ENCODE results near the gene SRPK2.

DNA sequence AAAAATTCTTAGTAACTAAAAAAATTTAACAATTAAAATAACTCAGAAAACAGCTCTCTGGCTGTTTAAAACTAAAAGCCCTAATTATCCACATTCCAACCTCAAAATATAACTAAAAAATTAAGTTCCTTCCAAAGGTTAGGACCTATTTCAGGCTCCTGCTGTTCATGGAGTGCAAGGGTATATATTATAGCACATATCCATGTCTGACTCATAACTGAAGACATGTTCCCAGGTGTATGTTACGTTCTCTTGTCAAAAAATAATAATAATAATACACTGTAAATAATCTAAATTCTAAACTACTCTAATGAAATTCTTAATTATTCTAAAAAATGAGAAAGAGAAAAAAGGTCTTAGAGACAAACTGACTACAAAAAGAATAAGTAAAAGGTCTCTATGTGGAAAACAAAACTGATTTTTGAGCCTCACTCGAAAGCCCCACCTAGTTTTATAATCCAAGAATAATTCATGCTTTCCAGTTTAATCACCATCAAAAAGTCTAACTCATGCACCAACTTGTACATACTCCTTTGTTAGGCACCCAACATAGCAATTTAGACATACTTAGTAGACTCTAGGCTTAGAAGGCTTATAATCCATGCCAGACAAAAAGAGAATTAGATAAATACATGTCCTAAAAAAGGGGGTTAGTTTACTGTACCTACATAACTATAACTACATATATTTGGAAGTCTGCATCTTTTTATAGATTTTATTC, 203.3 kb downstream of the SRPK2 start:
- TF ChIP-seq, protein P1, sequence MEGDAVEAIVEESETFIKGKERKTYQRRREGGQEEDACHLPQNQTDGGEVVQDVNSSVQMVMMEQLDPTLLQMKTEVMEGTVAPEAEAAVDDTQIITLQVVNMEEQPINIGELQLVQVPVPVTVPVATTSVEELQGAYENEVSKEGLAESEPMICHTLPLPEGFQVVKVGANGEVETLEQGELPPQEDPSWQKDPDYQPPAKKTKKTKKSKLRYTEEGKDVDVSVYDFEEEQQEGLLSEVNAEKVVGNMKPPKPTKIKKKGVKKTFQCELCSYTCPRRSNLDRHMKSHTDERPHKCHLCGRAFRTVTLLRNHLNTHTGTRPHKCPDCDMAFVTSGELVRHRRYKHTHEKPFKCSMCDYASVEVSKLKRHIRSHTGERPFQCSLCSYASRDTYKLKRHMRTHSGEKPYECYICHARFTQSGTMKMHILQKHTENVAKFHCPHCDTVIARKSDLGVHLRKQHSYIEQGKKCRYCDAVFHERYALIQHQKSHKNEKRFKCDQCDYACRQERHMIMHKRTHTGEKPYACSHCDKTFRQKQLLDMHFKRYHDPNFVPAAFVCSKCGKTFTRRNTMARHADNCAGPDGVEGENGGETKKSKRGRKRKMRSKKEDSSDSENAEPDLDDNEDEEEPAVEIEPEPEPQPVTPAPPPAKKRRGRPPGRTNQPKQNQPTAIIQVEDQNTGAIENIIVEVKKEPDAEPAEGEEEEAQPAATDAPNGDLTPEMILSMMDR (IDR thresholded peaks at IDR 0.05), result no peak
- no peak for TF ChIP-seq EZH2 (IDR thresholded peaks at IDR 0.05; ENCODE audit: borderline replicate concordance, insufficient read depth, low read depth, low read length, poor library complexity, severe bottlenecking)
